Measurements from ENCODE around the gene RUSC1. TPM values are rescaled to one million over a fixed set of nuclear protein-coding genes. Genes with fewer than 3 reads are reported as not detected.

Gene RUSC1
- total RNA-seq, 4 donors from 2014 or later: 35.8 to 52.0 (median 40.1) TPM

DNA sequence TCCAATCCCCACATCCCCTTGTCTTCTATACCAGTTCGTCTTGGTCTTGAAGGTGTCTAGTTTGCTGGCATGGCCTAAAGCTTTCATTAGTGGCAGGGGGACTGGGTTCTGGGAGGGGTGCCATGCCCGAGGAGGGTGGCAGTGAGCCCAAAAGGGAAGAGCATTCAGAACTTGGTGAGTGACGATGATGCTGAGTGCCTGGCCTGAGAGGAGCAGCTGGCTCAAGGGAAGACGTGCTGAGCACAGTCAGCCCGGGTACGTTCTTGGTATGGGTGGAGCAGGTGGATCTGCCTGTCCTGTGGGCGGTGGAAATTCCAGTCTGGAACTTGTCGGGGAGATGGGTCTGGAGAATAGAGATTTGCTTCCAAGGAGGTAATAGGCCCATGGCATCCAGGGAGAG is 7.4 kb upstream of the RUSC1 start:
- Histone ChIP-seq H3K36me3 (peaks cover 0 to 80% (median 14%) of the 10 kb centered on the region in 3 donors), H3K4me3 (no peak overlapping the region), H3K9me3 (no peaks in the 10 kb centered on the region), H3K4me1 (peaks cover 8 to 26% (median 18%) of the 10 kb centered on the region in 3 donors), H3K27ac (no peak overlapping the region), H3K27me3 (no peaks in the 10 kb centered on the region)
- 72 to 79% methylated on average over 7 to 8 of the region's 8 CpGs for WGBS, 2 donors
- DNase-seq: no peak
- intact Hi-C loops (cut with DNase I): no loop called here
- no peak for TF ChIP-seq POLR2A (IDR thresholded peaks at IDR 0.05)
- TF ChIP-seq, protein P1, sequence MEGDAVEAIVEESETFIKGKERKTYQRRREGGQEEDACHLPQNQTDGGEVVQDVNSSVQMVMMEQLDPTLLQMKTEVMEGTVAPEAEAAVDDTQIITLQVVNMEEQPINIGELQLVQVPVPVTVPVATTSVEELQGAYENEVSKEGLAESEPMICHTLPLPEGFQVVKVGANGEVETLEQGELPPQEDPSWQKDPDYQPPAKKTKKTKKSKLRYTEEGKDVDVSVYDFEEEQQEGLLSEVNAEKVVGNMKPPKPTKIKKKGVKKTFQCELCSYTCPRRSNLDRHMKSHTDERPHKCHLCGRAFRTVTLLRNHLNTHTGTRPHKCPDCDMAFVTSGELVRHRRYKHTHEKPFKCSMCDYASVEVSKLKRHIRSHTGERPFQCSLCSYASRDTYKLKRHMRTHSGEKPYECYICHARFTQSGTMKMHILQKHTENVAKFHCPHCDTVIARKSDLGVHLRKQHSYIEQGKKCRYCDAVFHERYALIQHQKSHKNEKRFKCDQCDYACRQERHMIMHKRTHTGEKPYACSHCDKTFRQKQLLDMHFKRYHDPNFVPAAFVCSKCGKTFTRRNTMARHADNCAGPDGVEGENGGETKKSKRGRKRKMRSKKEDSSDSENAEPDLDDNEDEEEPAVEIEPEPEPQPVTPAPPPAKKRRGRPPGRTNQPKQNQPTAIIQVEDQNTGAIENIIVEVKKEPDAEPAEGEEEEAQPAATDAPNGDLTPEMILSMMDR (IDR thresholded peaks at IDR 0.05): no peak

DNA sequence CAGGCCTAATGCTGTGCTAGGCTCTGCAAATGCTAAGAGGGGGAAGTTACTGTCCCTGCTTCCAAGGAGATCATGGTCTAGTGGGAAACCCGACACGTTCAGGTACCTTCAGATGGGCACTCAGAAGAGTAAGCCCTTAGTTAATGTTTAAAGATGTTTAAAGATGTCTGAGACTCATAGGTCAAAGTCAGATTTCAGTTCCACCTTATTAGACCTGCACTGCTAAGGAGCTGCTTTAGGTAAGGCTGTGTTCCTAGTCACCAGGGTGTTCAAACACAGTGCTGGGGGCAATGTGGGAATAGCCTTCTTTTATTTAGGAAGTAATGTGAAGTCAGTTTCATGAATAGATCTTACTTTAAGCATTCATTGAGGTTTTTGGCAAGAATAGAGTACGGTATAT is 3.8 kb upstream of the RUSC1 start:
- Histone ChIP-seq H3K4me3 (no peak overlapping the region), H3K36me3 (peaks cover 0 to 79% (median 19%) of the 10 kb centered on the region in 3 donors), H3K4me1 (peaks cover 17 to 22% (median 17%) of the 10 kb centered on the region in 3 donors), H3K27ac (no peak overlapping the region), H3K27me3 (no peaks in the 10 kb centered on the region), H3K9me3 (no peaks in the 10 kb centered on the region)
- 90 to 91% methylated on average over 3 of the region's 3 CpGs for WGBS, 2 donors
- intact Hi-C loops (cut with DNase I): no loop called here
- TF ChIP-seq, protein P1 (IDR thresholded peaks at IDR 0.05): no peak
- no peak for TF ChIP-seq POLR2A (IDR thresholded peaks at IDR 0.05)
- DNase-seq: no peak

DNA sequence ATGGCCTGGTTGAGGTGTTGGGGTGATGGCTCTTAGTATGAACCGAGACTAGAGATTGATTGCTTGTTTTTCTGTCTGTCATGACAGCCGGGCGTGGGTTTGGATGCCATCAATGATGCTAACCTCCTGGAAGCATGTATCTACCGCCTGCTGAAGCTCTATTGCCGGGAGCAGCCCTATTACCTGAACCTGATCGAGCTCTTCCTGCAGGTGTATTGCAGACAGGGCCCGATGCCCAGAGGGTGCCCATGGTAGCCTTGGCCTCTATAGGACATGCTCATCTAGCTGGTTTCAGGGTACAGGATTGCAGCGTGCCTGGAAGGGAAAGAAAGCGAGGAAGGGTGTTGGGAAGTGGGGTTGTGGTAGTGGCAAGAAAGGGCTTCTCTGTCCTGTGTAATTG is 2.6 kb upstream of the RUSC1 start:
- no peak overlapping the region for H3K27ac ChIP-seq
- no peak overlapping the region for H3K4me3 ChIP-seq
- peaks cover 22 to 33% (median 26%) of the 10 kb centered on the region in 3 donors for H3K4me1 ChIP-seq
- peaks cover 0 to 67% (median 13%) of the 10 kb centered on the region in 3 donors for H3K36me3 ChIP-seq
- 82 to 95% methylated on average over 7 to 9 of the region's 9 CpGs for WGBS, 2 donors
- TF ChIP-seq POLR2A (IDR thresholded peaks at IDR 0.05): no peak
- TF ChIP-seq, protein P1 (IDR thresholded peaks at IDR 0.05): no peak
- DNase-seq: no peak
- H3K9me3 ChIP-seq: no peaks in the 10 kb centered on the region
- H3K27me3 ChIP-seq: no peaks in the 10 kb centered on the region
- intact Hi-C loops (cut with DNase I): no loop called here

DNA sequence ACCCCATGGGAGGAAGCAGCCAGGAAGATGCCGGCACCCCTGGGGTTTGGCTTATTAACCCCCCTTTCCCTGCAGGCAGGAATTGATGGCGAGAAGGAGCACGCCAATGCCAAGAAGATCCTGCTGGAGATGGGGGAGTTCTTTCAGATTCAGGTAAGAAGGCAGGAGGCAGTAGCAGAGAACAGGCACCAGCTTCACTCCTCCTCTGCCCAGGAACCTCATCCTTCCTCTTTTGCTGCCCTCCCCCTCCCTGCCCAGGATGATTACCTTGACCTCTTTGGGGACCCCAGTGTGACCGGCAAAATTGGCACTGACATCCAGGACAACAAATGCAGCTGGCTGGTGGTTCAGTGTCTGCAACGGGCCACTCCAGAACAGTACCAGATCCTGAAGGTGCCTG is 1.2 kb upstream of the RUSC1 start:
- 80 to 90% methylated on average over 3 to 5 of the region's 5 CpGs for WGBS, 2 donors
- Histone ChIP-seq H3K27ac (peak overlapping the region in 1 of 4 donors; percentile 96), H3K36me3 (peaks cover 0 to 53% (median 11%) of the 10 kb centered on the region in 3 donors), H3K9me3 (no peaks in the 10 kb centered on the region), H3K27me3 (no peaks in the 10 kb centered on the region), H3K4me3 (no peak overlapping the region), H3K4me1 (peaks cover 22 to 33% (median 26%) of the 10 kb centered on the region in 3 donors)
- intact Hi-C loops (cut with DNase I): no loop called here
- TF ChIP-seq POLR2A (IDR thresholded peaks at IDR 0.05): no peak
- TF ChIP-seq, protein P1 (IDR thresholded peaks at IDR 0.05): no peak
- DNase-seq: no peak

DNA sequence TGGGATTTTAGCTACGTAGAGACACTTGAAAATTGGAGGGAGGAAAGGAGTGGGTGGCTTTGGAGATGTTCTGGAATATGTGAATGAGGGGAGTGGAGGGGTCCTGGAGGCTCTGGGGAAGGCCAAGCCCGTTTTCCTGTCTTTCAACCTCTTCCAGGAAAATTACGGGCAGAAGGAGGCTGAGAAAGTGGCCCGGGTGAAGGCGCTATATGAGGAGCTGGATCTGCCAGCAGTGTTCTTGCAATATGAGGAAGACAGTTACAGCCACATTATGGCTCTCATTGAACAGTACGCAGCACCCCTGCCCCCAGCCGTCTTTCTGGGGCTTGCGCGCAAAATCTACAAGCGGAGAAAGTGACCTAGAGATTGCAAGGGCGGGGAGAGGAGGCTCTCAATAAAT is 442 bp upstream of the RUSC1 start:
- Histone ChIP-seq H3K27ac (peak overlapping the region; percentile 48 to 99 (median 97)), H3K27me3 (no peaks in the 10 kb centered on the region), H3K9me3 (no peaks in the 10 kb centered on the region), H3K4me3 (peak overlapping the region; percentile 29 to 95 (median 57)), H3K36me3 (peaks cover 0 to 46% (median 4%) of the 10 kb centered on the region in 3 donors), H3K4me1 (peaks cover 24 to 36% (median 28%) of the 10 kb centered on the region in 3 donors)
- TF ChIP-seq POLR2A (IDR thresholded peaks at IDR 0.05): no peak
- TF ChIP-seq, protein P1 (IDR thresholded peaks at IDR 0.05): no peak
- intact Hi-C loops (cut with DNase I): no loop called here
- DNase-seq: no peak
- WGBS, 2 donors: 35 to 40% methylated on average over 11 of the region's 11 CpGs

Data from esophagus squamous epithelium (tissue), 5 donors.